HG02588 (cell line): ENCODE data around the gene ACBD6.
A peak's percentile ranks its signal among the peaks of the same experiment; 100 is the strongest.
"Not testable (repeated sequence)": the region's sequence is repeated elsewhere in the genome, so short reads cannot be mapped to it uniquely, and the experiment has no call there.

Experiments
- ATAC-seq: cut with Tn5 transposase; IDR thresholded peaks from one replicate; pipeline ENCODE4 v1.9.1; 2021; ENCODE audit warnings: mild to moderate bottlenecking, moderate library complexity; ENCODE audit not compliant: unreplicated experiment

ACBD6 gene

GRCh38 chr1:180502361-180503279, at the start of gene ACBD6:
TSS of gene ACBD6 (minus strand) at chr1:180502577. CDS start at chr1:180502266, 311 bp downstream.
- ATAC-seq, result peak; percentile 84

- ATAC-seq, result no peak
These were observed 49.6 kb upstream of the ACBD6 start for GRCh38 chr1:180551997-180552396.

GRCh38 chr1:180550241-180550640, 47.9 kb upstream of the ACBD6 start:
- ATAC-seq, result no peak

GRCh38 chr1:180549770-180550169, 47.4 kb upstream of the ACBD6 start:
- not testable (repeated sequence) for ATAC-seq

GRCh38 chr1:180548686-180549317, 46.4 kb upstream of the ACBD6 start:
- no peak for ATAC-seq

- no peak for ATAC-seq
These were observed 43.6 kb upstream of the ACBD6 start for GRCh38 chr1:180545991-180546390.

- no peak for ATAC-seq
These were observed 41.7 kb upstream of the ACBD6 start for GRCh38 chr1:180544050-180544449.

GRCh38 chr1:180542838-180543145, 40.4 kb upstream of the ACBD6 start:
- ATAC-seq, result no peak

GRCh38 chr1:180542113-180542837, 39.9 kb upstream of the ACBD6 start:
- no peak for ATAC-seq

- no peak for ATAC-seq
These were observed 38.6 kb upstream of the ACBD6 start for GRCh38 chr1:180540697-180541594.

GRCh38 chr1:180539136-180539535, 36.8 kb upstream of the ACBD6 start:
- ATAC-seq, result no peak

GRCh38 chr1:180536821-180537372, 34.5 kb upstream of the ACBD6 start:
- no peak for ATAC-seq

GRCh38 chr1:180535418-180535999, 33.1 kb upstream of the ACBD6 start:
- ATAC-seq, result no peak

- no peak for ATAC-seq
These were observed 31.8 kb upstream of the ACBD6 start for GRCh38 chr1:180534214-180534613.

GRCh38 chr1:180533266-180533987, 31.1 kb upstream of the ACBD6 start:
- peak; percentile 54 for ATAC-seq

GRCh38 chr1:180532854-180533253, 30.5 kb upstream of the ACBD6 start:
- ATAC-seq, result no peak

- no peak for ATAC-seq
These were observed 28.1 kb upstream of the ACBD6 start for GRCh38 chr1:180530501-180530900.

GRCh38 chr1:180528868-180529470, 26.6 kb upstream of the ACBD6 start:
- no peak for ATAC-seq

GRCh38 chr1:180527101-180527669, 24.8 kb upstream of the ACBD6 start:
- ATAC-seq, result no peak
